Central memory CD8-positive, alpha-beta T cell (primary cell): Measurements from ENCODE around the gene LRRC23.

Source experiments
- ATAC-seq: fragments of 150-1000 bp; cut with Tn5 transposase; replicated peaks from 2 replicates; pipeline ENCODE4 v1.10.0; 2022; ENCODE audit warnings: mild to moderate bottlenecking, moderate FRiP score, moderate number of reproducible peaks; ENCODE audit not compliant: poor library complexity, severe bottlenecking; ENCODE audit errors: extremely low read depth
- DNase-seq, 2 donors: peaks; one replicate each; pipeline ENCODE4 v3.0.0; 2021; ENCODE audit warnings: low spot score in 2 of 2
- H3K27ac Mint-ChIP-seq: one replicate; pipeline ENCODE4 v1.8.0; 2022; ENCODE audit warnings: low read depth, mild to moderate bottlenecking, moderate library complexity, mixed read lengths
- H3K27me3 Mint-ChIP-seq: one replicate; pipeline ENCODE4 v1.8.0; 2022; ENCODE audit warnings: mixed read lengths
- H3K36me3 Mint-ChIP-seq: one replicate; pipeline ENCODE4 v1.8.0; 2022; ENCODE audit warnings: mild to moderate bottlenecking, moderate library complexity, mixed read lengths; ENCODE audit not compliant: insufficient read depth
- H3K4me1 Mint-ChIP-seq: one replicate; pipeline ENCODE4 v1.8.0; 2022; ENCODE audit warnings: mixed read lengths
- H3K4me3 Mint-ChIP-seq: one replicate; pipeline ENCODE4 v1.8.0; 2022; ENCODE audit warnings: mild to moderate bottlenecking, moderate library complexity, mixed read lengths
- H3K9me3 Mint-ChIP-seq: one replicate; pipeline ENCODE4 v1.8.0; 2022; ENCODE audit warnings: mixed read lengths

Gene LRRC23

DNA sequence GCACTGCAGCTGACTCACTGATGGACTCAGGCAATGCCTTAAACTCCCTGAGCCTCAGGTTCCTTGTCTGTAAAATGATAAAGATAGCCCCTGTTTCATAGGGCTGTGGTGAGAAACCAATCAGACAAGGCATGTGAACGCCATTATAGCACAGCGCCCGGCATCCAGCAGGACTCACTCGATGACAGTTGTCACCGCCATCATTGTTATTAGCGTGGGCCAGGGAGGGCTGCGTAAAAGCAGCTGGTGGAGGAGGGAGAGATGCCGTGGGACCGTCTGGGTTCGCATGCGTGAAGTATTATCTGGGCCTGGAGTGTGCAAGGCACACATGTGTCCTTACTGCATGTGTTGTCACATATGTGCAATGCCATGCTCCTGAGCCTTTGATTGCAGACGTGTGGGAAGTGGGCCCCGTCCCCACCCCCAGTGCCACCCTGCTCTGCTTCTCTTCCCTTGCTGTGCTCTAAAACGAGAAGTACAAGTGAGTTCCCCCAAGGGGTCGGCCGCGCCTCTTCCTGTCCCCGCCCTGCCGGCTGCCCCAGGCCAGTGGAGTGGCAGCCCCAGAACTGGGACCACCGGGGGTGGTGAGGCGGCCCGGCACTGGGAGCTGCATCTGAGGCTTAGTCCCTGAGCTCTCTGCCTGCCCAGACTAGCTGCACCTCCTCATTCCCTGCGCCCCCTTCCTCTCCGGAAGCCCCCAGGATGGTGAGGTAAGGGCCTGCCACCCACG, 46.4 kb downstream of the LRRC23 start, which contains the start of gene PTPN6:
Gene PTPN6, plus strand, starts transcription at position 546 of the 730 bp plus-strand sequence. Its CDS starts 157 bp downstream, at position 703.
- no peak for DNase-seq
- ATAC-seq = peak; percentile 30

DNA sequence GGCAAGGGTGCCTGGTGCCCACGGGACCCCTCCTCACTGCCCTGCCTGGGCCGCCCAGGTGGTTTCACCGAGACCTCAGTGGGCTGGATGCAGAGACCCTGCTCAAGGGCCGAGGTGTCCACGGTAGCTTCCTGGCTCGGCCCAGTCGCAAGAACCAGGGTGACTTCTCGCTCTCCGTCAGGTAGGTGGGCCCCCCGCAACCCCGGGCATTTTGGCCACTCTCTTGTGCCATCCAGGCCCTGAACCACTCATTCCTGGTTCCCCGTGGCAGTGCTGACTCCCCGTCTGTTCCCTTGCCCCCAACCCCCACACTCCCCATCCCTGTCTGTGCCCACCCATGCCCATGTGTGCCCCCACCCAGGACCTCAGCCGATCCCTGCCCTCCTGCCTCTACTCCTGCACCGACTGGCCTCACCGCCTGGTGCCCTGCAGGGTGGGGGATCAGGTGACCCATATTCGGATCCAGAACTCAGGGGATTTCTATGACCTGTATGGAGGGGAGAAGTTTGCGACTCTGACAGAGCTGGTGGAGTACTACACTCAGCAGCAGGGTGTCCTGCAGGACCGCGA, 47.0 kb downstream of the LRRC23 start:
- DNase-seq (no peak), ATAC-seq (peak; percentile 16)
- peaks cover 54% of the 10 kb centered on the region for H3K36me3 Mint-ChIP-seq
- H3K4me3 Mint-ChIP-seq = peak overlapping the region; percentile 98
- peaks cover 92% of the 10 kb centered on the region for H3K4me1 Mint-ChIP-seq
- H3K27ac Mint-ChIP-seq = peak overlapping the region; percentile 99
- no peaks in the 10 kb centered on the region for H3K27me3 Mint-ChIP-seq
- no peaks in the 10 kb centered on the region for H3K9me3 Mint-ChIP-seq

More for the DNA sequence above, 46.4 kb downstream of the LRRC23 start, which contains the start of gene PTPN6:
- H3K4me3 Mint-ChIP-seq = peak within 1 kb of the TSS; percentile 98
- no peaks in the 10 kb centered on the region for H3K9me3 Mint-ChIP-seq
- peak within 1 kb of the TSS; percentile 99 for H3K27ac Mint-ChIP-seq
- H3K36me3 Mint-ChIP-seq = peaks cover 49% of the 10 kb centered on the region
- H3K27me3 Mint-ChIP-seq = no peaks in the 10 kb centered on the region
- H3K4me1 Mint-ChIP-seq = peaks cover 92% of the 10 kb centered on the region

DNA sequence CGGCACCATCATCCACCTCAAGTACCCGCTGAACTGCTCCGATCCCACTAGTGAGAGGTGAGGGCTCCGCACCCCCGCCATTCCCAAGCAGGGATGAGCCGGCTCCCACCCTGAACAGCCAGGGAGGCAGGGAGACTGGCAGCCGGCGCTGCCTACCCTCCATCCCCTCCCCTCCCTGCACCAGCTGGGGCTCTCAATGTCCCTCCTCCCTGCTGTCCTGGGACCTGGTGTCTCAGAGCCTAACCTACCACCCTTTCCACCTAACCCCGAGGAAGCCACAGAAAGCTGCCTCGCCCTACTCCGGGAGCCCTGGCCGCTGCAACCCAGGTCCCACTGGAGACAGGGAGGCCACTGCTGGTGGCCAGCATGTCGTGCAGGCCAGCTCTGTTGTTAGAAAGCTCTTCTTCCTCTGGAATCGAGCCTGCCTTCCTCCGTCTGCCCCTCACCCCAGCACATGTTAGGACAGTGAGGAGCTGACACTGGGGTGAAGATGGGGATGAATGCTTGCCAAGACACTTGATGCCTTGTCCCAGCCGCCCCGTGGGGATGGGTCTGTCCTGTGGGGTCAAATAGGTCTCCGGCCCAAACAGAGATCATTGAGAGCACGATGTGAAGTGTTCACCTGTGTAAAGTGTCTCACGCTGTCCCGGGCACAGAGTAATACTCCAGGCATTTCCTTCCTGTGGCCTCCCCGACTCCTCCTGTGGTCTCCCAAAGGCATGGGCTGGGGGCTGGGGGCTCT, 47.7 kb downstream of the LRRC23 start:
- H3K4me3 Mint-ChIP-seq = peak overlapping the region; percentile 98
- peak overlapping the region; percentile 99 for H3K27ac Mint-ChIP-seq
- peaks cover 57% of the 10 kb centered on the region for H3K36me3 Mint-ChIP-seq
- H3K4me1 Mint-ChIP-seq = peaks cover 92% of the 10 kb centered on the region
- no peaks in the 10 kb centered on the region for H3K27me3 Mint-ChIP-seq
- DNase-seq = no peak
- H3K9me3 Mint-ChIP-seq = no peaks in the 10 kb centered on the region
- no peak for ATAC-seq

DNA sequence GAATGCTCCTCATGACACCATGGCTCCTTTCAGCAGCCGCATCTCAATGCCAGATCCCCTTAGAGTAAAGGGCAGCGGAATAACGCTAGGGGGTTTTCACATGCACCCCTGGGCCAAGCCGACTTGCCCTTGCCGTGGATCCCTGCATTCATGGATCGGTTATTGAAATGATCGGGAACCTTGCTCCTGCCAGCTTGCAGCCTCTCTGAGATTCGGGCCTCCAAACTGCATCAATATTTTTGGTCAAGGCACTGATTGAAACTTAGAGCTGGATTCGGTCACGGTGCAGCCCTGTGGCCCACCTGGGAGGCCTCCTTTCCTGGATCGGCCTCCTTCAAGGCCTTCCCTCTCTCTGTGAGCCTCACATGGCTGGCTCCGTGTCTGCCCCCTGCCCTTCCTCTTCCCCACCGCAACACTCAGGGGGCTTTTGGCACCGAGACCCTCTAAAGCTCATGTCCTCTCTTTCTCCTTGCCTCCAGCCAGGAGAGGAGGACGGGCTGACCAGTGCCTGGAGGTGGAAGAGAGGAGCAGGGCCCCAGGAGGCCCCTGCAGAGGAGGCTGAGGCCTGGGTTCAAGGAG, 48.3 kb downstream of the LRRC23 start:
- H3K4me1 Mint-ChIP-seq = peaks cover 91% of the 10 kb centered on the region
- H3K27me3 Mint-ChIP-seq = no peaks in the 10 kb centered on the region
- H3K9me3 Mint-ChIP-seq = no peaks in the 10 kb centered on the region
- H3K27ac Mint-ChIP-seq = peak overlapping the region; percentile 99
- ATAC-seq (no peak), DNase-seq (no peak)
- peaks cover 61% of the 10 kb centered on the region for H3K36me3 Mint-ChIP-seq
- peak overlapping the region; percentile 98 for H3K4me3 Mint-ChIP-seq

DNA sequence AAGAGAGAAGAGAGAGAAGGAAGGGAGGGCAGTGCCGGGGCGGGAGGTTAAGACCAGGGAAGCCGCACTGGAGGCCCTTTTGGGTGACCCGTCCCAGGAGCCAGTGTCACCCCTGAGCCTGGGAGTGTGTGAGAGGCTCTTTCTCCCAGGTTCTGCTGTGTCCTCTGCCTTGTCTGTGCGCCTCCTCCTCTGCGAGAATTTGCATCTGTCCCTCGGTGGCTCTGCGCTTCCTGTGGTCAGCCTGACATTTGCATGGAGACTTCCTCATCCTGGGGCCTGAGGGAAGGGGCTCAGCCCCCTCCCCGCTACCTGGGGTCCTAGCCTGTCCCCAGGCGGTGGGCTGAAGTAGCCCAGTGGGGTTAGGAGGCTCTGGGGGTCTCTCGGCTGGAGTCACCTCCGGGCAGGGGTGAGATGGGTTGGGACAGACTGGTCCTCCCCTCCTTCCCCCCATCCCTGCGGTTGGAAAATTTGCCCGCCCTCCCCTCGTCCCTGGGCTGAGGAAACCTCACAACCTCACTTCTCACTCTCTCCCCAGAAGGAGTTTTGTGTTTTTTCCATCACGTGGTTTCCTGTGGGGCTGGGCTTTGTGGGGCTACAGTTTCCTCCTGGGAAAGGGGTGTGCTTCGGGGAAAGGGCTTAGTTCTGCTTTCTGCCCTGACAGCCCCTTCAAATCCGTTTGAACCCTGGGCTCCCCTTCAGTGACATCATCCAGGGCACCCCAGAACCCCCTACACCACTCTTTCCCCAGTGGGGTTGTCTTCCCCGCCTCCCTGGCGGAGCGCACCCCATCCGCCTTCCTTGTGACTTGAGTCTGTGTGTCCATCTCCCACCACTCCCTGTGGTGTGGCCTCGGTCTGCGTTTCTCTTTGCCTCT, 49.1 kb downstream of the LRRC23 start:
- H3K27me3 Mint-ChIP-seq = no peaks in the 10 kb centered on the region
- H3K36me3 Mint-ChIP-seq = peaks cover 68% of the 10 kb centered on the region
- ATAC-seq = peak; percentile 25
- H3K4me3 Mint-ChIP-seq = peak overlapping the region; percentile 98
- no peaks in the 10 kb centered on the region for H3K9me3 Mint-ChIP-seq
- peaks cover 91% of the 10 kb centered on the region for H3K4me1 Mint-ChIP-seq
- DNase-seq = peak in 1 of 2 donors; percentile 55
- peak overlapping the region; percentile 99 for H3K27ac Mint-ChIP-seq

DNA sequence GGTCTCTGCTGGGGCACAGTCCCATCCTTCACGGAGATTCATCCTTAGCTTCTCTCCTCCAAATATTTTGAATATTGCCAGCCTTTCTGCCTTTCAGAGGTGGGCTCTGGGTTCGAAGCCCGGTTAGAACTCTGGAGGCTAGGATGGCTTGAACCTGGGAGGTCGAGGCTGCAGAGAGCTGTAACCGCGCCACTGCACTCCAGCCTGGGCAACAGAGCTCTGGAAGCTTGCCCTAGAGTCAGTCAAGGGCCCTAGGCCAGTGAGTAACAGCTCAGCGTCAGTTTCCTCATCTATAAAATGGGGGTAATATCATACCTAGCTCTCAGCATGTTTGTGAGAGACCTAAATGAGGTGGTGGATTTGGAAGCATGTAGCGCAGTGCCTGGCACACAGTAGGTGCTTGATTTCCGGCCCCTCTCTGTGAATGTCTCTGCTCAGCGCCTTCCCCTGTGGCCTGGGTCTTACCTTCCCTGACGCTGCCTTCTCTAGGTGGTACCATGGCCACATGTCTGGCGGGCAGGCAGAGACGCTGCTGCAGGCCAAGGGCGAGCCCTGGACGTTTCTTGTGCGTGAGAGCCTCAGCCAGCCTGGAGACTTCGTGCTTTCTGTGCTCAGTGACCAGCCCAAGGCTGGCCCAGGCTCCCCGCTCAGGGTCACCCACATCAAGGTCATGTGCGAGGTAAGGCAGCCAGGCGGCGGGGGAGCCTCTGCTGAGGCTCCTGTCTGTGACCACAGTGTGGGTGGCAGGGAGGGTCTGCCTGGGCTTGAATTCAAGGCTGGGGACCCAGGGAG, 49.9 kb downstream of the LRRC23 start:
- peak overlapping the region; percentile 98 for H3K4me3 Mint-ChIP-seq

DNA sequence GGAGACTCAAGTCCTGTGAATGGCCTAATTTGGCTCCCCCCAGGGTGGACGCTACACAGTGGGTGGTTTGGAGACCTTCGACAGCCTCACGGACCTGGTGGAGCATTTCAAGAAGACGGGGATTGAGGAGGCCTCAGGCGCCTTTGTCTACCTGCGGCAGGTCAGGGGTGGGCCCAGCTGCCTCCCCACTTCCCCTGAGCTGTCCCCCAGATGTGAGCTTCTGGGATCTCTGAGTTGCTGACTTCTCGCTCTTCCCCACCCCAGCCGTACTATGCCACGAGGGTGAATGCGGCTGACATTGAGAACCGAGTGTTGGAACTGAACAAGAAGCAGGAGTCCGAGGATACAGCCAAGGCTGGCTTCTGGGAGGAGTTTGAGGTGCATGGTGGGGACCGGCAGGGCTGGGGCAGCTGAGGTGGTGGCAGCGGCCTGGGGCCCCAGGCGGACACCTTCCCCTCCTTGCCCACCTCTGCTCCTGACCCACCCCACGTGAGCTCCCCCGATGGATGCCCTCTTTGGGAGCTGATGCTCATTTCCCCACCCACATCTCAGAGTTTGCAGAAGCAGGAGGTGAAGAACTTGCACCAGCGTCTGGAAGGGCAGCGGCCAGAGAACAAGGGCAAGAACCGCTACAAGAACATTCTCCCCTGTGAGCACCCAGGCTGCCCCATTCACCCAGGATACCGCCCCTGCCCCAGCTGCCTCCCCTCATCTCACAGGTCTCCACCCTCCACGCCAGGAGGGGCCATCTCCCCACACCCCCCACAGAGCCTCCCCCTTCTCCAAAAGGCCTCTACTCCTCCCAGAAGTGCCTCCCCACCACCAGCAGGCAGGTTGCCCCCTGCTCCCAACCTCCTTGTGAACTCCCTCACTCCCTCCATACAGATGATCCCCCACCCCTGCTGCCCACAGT, 50.7 kb downstream of the LRRC23 start:
- Mint-ChIP-seq H3K9me3 (no peaks in the 10 kb centered on the region), H3K27me3 (no peaks in the 10 kb centered on the region)
- ATAC-seq = no peak

More for the DNA sequence above, 49.9 kb downstream of the LRRC23 start:
- Mint-ChIP-seq H3K27ac (peak overlapping the region; percentile 99), H3K9me3 (no peaks in the 10 kb centered on the region), H3K36me3 (peaks cover 71% of the 10 kb centered on the region), H3K27me3 (no peaks in the 10 kb centered on the region), H3K4me1 (peaks cover 91% of the 10 kb centered on the region)
- DNase-seq = no peak
- ATAC-seq = no peak

DNA sequence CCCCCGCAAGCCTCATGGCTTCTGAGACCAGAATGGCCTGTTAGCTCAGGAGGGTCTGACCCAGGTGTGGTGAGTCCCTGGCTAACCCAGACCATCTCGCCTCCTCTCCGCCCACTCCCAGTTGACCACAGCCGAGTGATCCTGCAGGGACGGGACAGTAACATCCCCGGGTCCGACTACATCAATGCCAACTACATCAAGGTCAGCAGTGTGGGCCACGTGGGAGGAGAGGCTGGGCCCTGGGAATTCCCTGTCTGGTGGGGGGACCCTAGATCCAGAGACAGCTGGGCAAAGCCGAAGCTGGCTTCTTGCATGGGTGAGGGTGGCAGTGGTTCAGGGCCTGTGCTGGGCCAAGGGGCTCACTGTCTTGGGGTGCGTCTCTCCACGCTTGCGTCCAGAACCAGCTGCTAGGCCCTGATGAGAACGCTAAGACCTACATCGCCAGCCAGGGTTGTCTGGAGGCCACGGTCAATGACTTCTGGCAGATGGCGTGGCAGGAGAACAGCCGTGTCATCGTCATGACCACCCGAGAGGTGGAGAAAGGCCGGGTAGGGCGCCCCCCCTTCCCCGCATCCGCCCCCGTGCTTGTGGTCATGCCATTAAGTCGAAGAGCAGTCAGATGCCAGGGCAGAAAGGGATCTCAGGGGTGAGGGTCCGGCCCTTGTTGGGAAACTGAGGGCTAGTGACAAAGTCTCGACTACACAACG, 51.6 kb downstream of the LRRC23 start:
- Mint-ChIP-seq H3K4me3 (peak overlapping the region; percentile 98), H3K27me3 (no peaks in the 10 kb centered on the region), H3K27ac (peak overlapping the region; percentile 99), H3K4me1 (peaks cover 88% of the 10 kb centered on the region), H3K9me3 (no peaks in the 10 kb centered on the region), H3K36me3 (peaks cover 77% of the 10 kb centered on the region)
- DNase-seq (no peak), ATAC-seq (no peak)

More for the DNA sequence above, 50.7 kb downstream of the LRRC23 start:
- peaks cover 87% of the 10 kb centered on the region for H3K4me1 Mint-ChIP-seq
- peak overlapping the region; percentile 98 for H3K4me3 Mint-ChIP-seq
- H3K36me3 Mint-ChIP-seq = peaks cover 72% of the 10 kb centered on the region
- DNase-seq = no peak
- H3K27ac Mint-ChIP-seq = peak overlapping the region; percentile 99

DNA sequence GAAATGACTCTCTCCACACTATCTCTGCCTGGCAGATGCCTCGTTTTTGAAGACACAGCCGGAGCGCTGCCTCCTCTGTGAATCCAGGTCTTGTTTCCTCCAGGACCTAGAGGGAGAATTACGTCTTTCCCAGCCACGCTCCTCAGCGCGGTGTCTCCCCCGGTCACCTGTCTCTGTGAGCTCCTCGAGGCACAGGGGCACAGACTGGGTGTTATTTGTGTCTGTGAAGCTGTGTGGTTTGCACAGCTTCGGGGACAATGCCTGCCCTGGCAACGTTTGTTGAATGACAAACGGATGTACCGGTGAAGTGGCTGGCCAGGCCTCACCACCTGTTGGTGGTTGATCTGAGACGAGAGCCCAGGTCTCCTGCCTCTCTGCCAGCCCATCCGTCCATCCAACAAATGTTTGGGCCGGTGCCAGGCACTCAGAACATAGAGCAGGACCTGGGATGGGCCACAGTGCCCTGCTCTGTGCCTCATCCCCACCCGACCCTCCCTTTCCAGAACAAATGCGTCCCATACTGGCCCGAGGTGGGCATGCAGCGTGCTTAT, 52.6 kb downstream of the LRRC23 start:
- Mint-ChIP-seq H3K4me3 (peak overlapping the region; percentile 98), H3K27me3 (no peaks in the 10 kb centered on the region), H3K4me1 (peaks cover 92% of the 10 kb centered on the region), H3K36me3 (peaks cover 86% of the 10 kb centered on the region), H3K27ac (peak overlapping the region; percentile 99), H3K9me3 (no peaks in the 10 kb centered on the region)
- peak in 1 of 2 donors; percentile 57 for DNase-seq
- ATAC-seq = peak; percentile 8
